GM12864 (cell line): ENCODE measurements around the gene MED22.

ENCODE experiments used
- DNase-seq: peaks from one replicate; pipeline ENCODE4 v3.0.0-alpha.2; 2011; ENCODE audit warnings: low read depth
- H3K4me3 ChIP-seq: 2 replicates; pipeline ENCODE4 v1.5.1; 2011; ENCODE audit warnings: mild to moderate bottlenecking, low read depth, low read length, control low read depth
- CTCF ChIP-seq: IDR thresholded peaks from 2 replicates; pipeline ENCODE4 v1.5.1; 2011; ENCODE audit warnings: low read depth, mild to moderate bottlenecking, moderate library complexity, low read length, control low read depth, inconsistent platforms; ENCODE audit errors: missing control alignments

Gene MED22

DNA sequence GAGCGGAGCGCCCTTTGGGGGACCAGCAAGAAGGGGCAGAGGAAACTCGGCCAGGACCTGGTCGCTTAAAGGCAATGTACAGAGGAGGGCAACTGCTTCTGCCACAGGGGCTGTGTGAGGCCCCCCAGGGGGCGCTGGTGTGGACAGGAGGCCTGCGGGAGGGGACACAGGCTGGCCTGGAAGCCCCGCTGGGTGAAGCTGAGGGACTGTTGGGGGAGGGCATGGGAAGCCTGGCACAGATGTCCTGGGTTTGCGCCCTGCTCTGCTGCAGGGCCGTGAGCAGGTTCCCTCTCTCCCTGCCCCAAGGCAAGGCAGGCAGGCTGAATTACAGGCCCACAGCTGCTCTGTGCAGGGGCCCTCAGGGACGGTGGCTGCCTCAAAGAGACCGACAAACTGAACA lies 5.4 kb downstream of the MED22 start:
- H3K4me3 ChIP-seq: no peak overlapping the region
- TF ChIP-seq CTCF: peak; percentile 33
- DNase-seq: no peak

GRCh38 chr9:133342069-133342406 lies 5.9 kb downstream of the MED22 start:
- TF ChIP-seq CTCF: peak; percentile 22

GRCh38 chr9:133341369-133342068 lies 6.4 kb downstream of the MED22 start:
- no peak for TF ChIP-seq CTCF
- DNase-seq: no peak
- H3K4me3 ChIP-seq: no peak overlapping the region

More at GRCh38 chr9:133342069-133342406, 5.9 kb downstream of the MED22 start:
- DNase-seq: no peak
- no peak overlapping the region for H3K4me3 ChIP-seq

GRCh38 chr9:133340916-133341315 lies 7.0 kb downstream of the MED22 start:
- no peak overlapping the region for H3K4me3 ChIP-seq
- DNase-seq: no peak
- no peak for TF ChIP-seq CTCF

- H3K4me3 ChIP-seq: no peak overlapping the region
- no peak for TF ChIP-seq CTCF
- no peak for DNase-seq
Observed at GRCh38 chr9:133340256-133340655, 7.7 kb downstream of the MED22 start.

GRCh38 chr9:133339641-133340040 lies 8.3 kb downstream of the MED22 start:
- H3K4me3 ChIP-seq: no peak overlapping the region
- no peak for DNase-seq
- no peak for TF ChIP-seq CTCF
